ENCODE measurements around the gene APP. TPM values are rescaled to one million over a fixed set of nuclear protein-coding genes. Genes with fewer than 3 reads are reported as not detected.
"Not testable (repeated sequence)": the region's sequence is repeated elsewhere in the genome, so short reads cannot be mapped to it uniquely, and the experiment has no call there.

APP gene
- polyA plus RNA-seq, 1 experiment: 964 TPM

GRCh38 chr21:26020510-26020909, 150.1 kb downstream of the APP start:
- POLR2A ChIA-PET: no interaction called here
- TF ChIP-seq, protein P1, sequence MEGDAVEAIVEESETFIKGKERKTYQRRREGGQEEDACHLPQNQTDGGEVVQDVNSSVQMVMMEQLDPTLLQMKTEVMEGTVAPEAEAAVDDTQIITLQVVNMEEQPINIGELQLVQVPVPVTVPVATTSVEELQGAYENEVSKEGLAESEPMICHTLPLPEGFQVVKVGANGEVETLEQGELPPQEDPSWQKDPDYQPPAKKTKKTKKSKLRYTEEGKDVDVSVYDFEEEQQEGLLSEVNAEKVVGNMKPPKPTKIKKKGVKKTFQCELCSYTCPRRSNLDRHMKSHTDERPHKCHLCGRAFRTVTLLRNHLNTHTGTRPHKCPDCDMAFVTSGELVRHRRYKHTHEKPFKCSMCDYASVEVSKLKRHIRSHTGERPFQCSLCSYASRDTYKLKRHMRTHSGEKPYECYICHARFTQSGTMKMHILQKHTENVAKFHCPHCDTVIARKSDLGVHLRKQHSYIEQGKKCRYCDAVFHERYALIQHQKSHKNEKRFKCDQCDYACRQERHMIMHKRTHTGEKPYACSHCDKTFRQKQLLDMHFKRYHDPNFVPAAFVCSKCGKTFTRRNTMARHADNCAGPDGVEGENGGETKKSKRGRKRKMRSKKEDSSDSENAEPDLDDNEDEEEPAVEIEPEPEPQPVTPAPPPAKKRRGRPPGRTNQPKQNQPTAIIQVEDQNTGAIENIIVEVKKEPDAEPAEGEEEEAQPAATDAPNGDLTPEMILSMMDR (IDR thresholded peaks at IDR 0.05; ENCODE audit: insufficient read depth, low read depth, low read length): no peak
- H3K36me3 ChIP-seq (ENCODE audit: control insufficient read depth, insufficient read depth, low read length): peaks cover 4% of the 10 kb centered on the region
- no peak for DNase-seq (ENCODE audit: low read depth)
- CTCF ChIA-PET: no interaction called here
- no peaks in the 10 kb centered on the region for H3K27me3 ChIP-seq (ENCODE audit: control insufficient read depth, insufficient read depth, low read length)
- H3K4me3 ChIP-seq (ENCODE audit: low read depth, low read length): no peak overlapping the region

GRCh38 chr21:26020081-26020480, 150.5 kb downstream of the APP start:
- Histone ChIP-seq H3K36me3 (ENCODE audit: control insufficient read depth, insufficient read depth, low read length) (peaks cover 4% of the 10 kb centered on the region), H3K27me3 (ENCODE audit: control insufficient read depth, insufficient read depth, low read length) (no peaks in the 10 kb centered on the region), H3K4me3 (ENCODE audit: low read depth, low read length) (no peak overlapping the region)
- TF ChIP-seq, protein P1 (IDR thresholded peaks at IDR 0.05; ENCODE audit: insufficient read depth, low read depth, low read length): no peak
- ChIA-PET POLR2A (no interaction called here), CTCF (no interaction called here)
- DNase-seq (ENCODE audit: low read depth): no peak

- POLR2A ChIA-PET: no interaction called here
- CTCF ChIA-PET: interaction anchor here (1.0 kb wide), 1 partner anchor 11 kb away, joined by 3 read pairs; no protein-coding TSS in a partner anchor
- H3K36me3 ChIP-seq (ENCODE audit: control insufficient read depth, insufficient read depth, low read length): peaks cover 4% of the 10 kb centered on the region
- no peaks in the 10 kb centered on the region for H3K27me3 ChIP-seq (ENCODE audit: control insufficient read depth, insufficient read depth, low read length)
- H3K4me3 ChIP-seq (ENCODE audit: low read depth, low read length): no peak overlapping the region
- TF ChIP-seq, protein P1 (IDR thresholded peaks at IDR 0.05; ENCODE audit: insufficient read depth, low read depth, low read length): no peak
- DNase-seq (ENCODE audit: low read depth): no peak
Measured at GRCh38 chr21:26019236-26019635, 151.3 kb downstream of the APP start.

- CTCF ChIA-PET: interaction anchor here (0.7 kb wide), 1 partner anchor 52 kb away, joined by 3 read pairs; no protein-coding TSS in a partner anchor
- H3K27me3 ChIP-seq (ENCODE audit: control insufficient read depth, insufficient read depth, low read length): no peaks in the 10 kb centered on the region
- H3K4me3 ChIP-seq (ENCODE audit: low read depth, low read length): no peak overlapping the region
- no peak for DNase-seq (ENCODE audit: low read depth)
- H3K36me3 ChIP-seq (ENCODE audit: control insufficient read depth, insufficient read depth, low read length): no peaks in the 10 kb centered on the region
- POLR2A ChIA-PET: no interaction called here
- TF ChIP-seq, protein P1 (IDR thresholded peaks at IDR 0.05; ENCODE audit: insufficient read depth, low read depth, low read length): no peak
Measured at GRCh38 chr21:26013970-26014369, 156.6 kb downstream of the APP start.

GRCh38 chr21:26012482-26012881, 158.1 kb downstream of the APP start:
- DNase-seq (ENCODE audit: low read depth); H3K4me3 ChIP-seq (ENCODE audit: low read depth, low read length); CTCF ChIA-PET; POLR2A ChIA-PET; H3K27me3 ChIP-seq (ENCODE audit: control insufficient read depth, insufficient read depth, low read length); H3K36me3 ChIP-seq (ENCODE audit: control insufficient read depth, insufficient read depth, low read length): not testable (repeated sequence)

DNA sequence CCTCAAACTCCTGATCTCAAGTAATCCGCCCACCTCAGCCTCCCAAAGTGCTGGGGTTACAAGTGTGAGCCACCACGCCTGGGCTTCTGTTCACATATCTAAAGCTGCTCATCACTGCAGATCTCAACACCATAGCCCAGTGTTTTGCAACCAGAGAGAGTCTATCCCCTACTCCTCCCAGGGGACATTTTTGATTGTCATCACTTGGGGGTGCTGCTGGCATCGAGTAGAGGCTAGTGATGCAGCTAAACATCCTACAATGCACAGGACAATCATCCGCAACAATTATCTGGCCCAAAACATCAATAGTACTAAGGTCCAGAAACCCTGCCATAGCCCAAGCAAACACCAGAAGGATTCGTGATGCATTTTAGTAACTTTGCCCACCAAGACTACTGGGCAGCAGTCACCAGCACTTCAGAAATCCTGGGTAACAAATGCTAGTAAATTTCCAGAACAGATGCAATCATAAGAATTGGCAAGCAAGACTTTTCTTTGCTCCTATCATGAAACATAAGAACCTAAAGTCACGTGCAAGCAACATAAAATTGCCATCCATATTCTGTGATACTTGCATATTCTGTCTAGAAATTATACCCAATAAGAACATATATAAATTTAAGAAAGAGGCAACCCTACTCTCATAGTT, 159.2 kb downstream of the APP start:
- POLR2A ChIA-PET: no interaction called here
- Histone ChIP-seq H3K4me3 (ENCODE audit: low read depth, low read length) (no peak overlapping the region), H3K36me3 (ENCODE audit: control insufficient read depth, insufficient read depth, low read length) (no peaks in the 10 kb centered on the region), H3K27me3 (ENCODE audit: control insufficient read depth, insufficient read depth, low read length) (no peaks in the 10 kb centered on the region)
- TF ChIP-seq, protein P1 (IDR thresholded peaks at IDR 0.05; ENCODE audit: insufficient read depth, low read depth, low read length): no peak
- no peak for DNase-seq (ENCODE audit: low read depth)
- CTCF ChIA-PET: no interaction called here

Data from BJ (cell line).